ENCODE measurements around the gene NIPAL1. TPM values are rescaled to one million over a fixed set of nuclear protein-coding genes. Genes with fewer than 3 reads are reported as not detected.
A peak's percentile ranks its signal among the peaks of the same experiment; 100 is the strongest.

Gene NIPAL1
- total and polyA plus RNA-seq, 10 donors = 0.06 to 2.0 (median 0.51) TPM; not detected in 2

- 71 to 81% (median 79%) methylated on average over 5 of the region's 5 CpGs for WGBS, 5 donors
- Histone ChIP-seq H3K9me3 (no peaks in the 10 kb centered on the region), H3K27me3 (replicated peaks in 1 of 7) (peaks cover 0 to 8% (median 0%) of the 10 kb centered on the region in 7 donors), H3K4me3 (no peak overlapping the region), H3K36me3 (no peaks in the 10 kb centered on the region), H3K27ac (no peak overlapping the region), H3K4me1 (peaks cover 0 to 4% (median 3%) of the 10 kb centered on the region in 6 donors)
- peak; percentile 44 for DNase-seq
- intact Hi-C loops (cut with DNase I; ENCODE audit: low total_unique reads) = no loop called here
- no peak for TF ChIP-seq POLR2AphosphoS5 (IDR thresholded peaks at IDR 0.05)
- TF ChIP-seq POLR2A (IDR thresholded peaks at IDR 0.05) = no peak
- TF ChIP-seq CTCF (IDR thresholded peaks at IDR 0.05 in 8 of 11, conservative IDR thresholded peaks at IDR 0.05 in 3 of 11) = no peak
Measured at GRCh38 chr4:48078862-48079655, 62.5 kb downstream of the NIPAL1 start.

GRCh38 chr4:48079972-48080391, 63.4 kb downstream of the NIPAL1 start:
- no peaks in the 10 kb centered on the region for H3K9me3 ChIP-seq
- DNase-seq = no peak
- no peaks in the 10 kb centered on the region for H3K36me3 ChIP-seq
- intact Hi-C loops (cut with DNase I; ENCODE audit: low total_unique reads) = loop anchor here (10.0 kb wide), 1 partner anchor 135 kb away; no protein-coding TSS in a partner anchor
- peaks cover 0 to 8% (median 0%) of the 10 kb centered on the region in 7 donors for H3K27me3 ChIP-seq (replicated peaks in 1 of 7)
- 59 to 81% (median 72%) methylated on average over 3 of the region's 3 CpGs for WGBS, 5 donors
- peaks cover 0 to 4% (median 3%) of the 10 kb centered on the region in 6 donors for H3K4me1 ChIP-seq
- no peak overlapping the region for H3K27ac ChIP-seq
- no peak for TF ChIP-seq POLR2AphosphoS5 (IDR thresholded peaks at IDR 0.05)
- no peak for TF ChIP-seq CTCF (IDR thresholded peaks at IDR 0.05 in 8 of 11, conservative IDR thresholded peaks at IDR 0.05 in 3 of 11)
- no peak for TF ChIP-seq POLR2A (IDR thresholded peaks at IDR 0.05)
- no peak overlapping the region for H3K4me3 ChIP-seq

- Histone ChIP-seq H3K27ac (no peak overlapping the region), H3K4me3 (no peak overlapping the region), H3K4me1 (peaks cover 0 to 4% (median 3%) of the 10 kb centered on the region in 6 donors), H3K9me3 (no peaks in the 10 kb centered on the region), H3K36me3 (peaks cover 0 to 11% (median 0%) of the 10 kb centered on the region in 6 donors), H3K27me3 (replicated peaks in 1 of 7) (peaks cover 0 to 8% (median 0%) of the 10 kb centered on the region in 7 donors)
- WGBS, 5 donors = 84 to 98% (median 89%) methylated on average over 1 of the region's 1 CpG
- TF ChIP-seq CTCF (IDR thresholded peaks at IDR 0.05 in 8 of 11, conservative IDR thresholded peaks at IDR 0.05 in 3 of 11) (no peak), POLR2AphosphoS5 (IDR thresholded peaks at IDR 0.05) (no peak), POLR2A (IDR thresholded peaks at IDR 0.05) (no peak)
- intact Hi-C loops (cut with DNase I; ENCODE audit: low total_unique reads) = loop anchor here (10.0 kb wide), 1 partner anchor 136 kb away; no protein-coding TSS in a partner anchor
- DNase-seq = no peak
Measured at GRCh38 chr4:48081196-48081595, 64.6 kb downstream of the NIPAL1 start.

DNA sequence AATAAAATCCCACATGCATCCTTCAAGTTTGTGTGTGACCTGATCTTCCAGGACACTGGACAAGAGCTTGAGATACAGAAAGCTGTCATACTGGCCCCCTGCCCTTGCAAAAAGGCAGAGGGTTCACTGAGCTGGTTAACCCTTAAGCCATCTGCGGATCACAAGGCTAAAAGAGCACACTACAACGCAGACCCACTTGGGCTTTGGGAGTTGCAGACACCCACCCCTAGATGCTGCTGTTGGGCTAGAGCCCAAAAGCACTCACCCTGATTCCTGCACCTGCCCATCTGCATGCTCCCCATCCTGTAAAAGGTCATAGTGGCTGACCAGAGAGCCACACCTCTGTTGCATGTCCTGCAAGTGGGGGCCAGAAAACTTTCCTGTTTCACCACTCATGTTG, 66.4 kb downstream of the NIPAL1 start:
- Histone ChIP-seq H3K4me1 (peaks cover 0 to 4% (median 3%) of the 10 kb centered on the region in 6 donors), H3K4me3 (no peak overlapping the region), H3K36me3 (peaks cover 0 to 13% (median 0%) of the 10 kb centered on the region in 6 donors), H3K9me3 (no peaks in the 10 kb centered on the region), H3K27ac (no peak overlapping the region), H3K27me3 (replicated peaks in 1 of 7) (peaks cover 0 to 8% (median 0%) of the 10 kb centered on the region in 7 donors)
- WGBS, 5 donors = 78 to 90% (median 87%) methylated on average over 2 of the region's 2 CpGs
- intact Hi-C loops (cut with DNase I; ENCODE audit: low total_unique reads) = loop anchor here (10.0 kb wide), 1 partner anchor 138 kb away; no protein-coding TSS in a partner anchor
- TF ChIP-seq POLR2A (IDR thresholded peaks at IDR 0.05) = no peak
- no peak for TF ChIP-seq POLR2AphosphoS5 (IDR thresholded peaks at IDR 0.05)
- no peak for TF ChIP-seq CTCF (IDR thresholded peaks at IDR 0.05 in 8 of 11, conservative IDR thresholded peaks at IDR 0.05 in 3 of 11)
- DNase-seq = no peak

Data from spleen (tissue), 11 donors.